ENCODE measurements around the gene PUM1. TPM values are rescaled to one million over a fixed set of nuclear protein-coding genes. Genes with fewer than 3 reads are reported as not detected.
"Not testable (repeated sequence)": the region's sequence is repeated elsewhere in the genome, so short reads cannot be mapped to it uniquely, and the experiment has no call there.

PUM1 gene
- total and polyA plus RNA-seq, 10 of the 15 experiments (the other 5 are each of a cell fraction or from before 2014, with no cell fraction given) = 21.4 to 75.3 (median 42.4) TPM

- TF ChIP-seq RELB (IDR thresholded peaks at IDR 0.05; ENCODE audit: low read depth) = no peak
Observed at GRCh38 chr1:31054349-31054748, 11.2 kb downstream of the PUM1 start (continued).

GRCh38 chr1:31052613-31053012 lies 12.9 kb downstream of the PUM1 start:
- in situ Hi-C loops (cut with MboI); H3K9ac ChIP-seq (ENCODE audit: control insufficient read depth, insufficient read depth, low read length): not testable (repeated sequence)
- WGBS (ENCODE audit: insufficient coverage, insufficient replicate concordance, low lambda C conversion rate, missing lambda C conversion rate) = 98% methylated on average over 9 of the region's 14 CpGs

GRCh38 chr1:31051611-31052010 lies 13.9 kb downstream of the PUM1 start:
- no peaks in the 10 kb centered on the region for H3K27me3 ChIP-seq (replicated peaks in 1 of 2; ENCODE audit: control insufficient read depth in 2 of 2, insufficient read depth in 2 of 2, low read length in 1 of 2)
- ChIA-PET SMC1A (ENCODE audit: uncharacterized antibody, unreplicated experiment) (interaction anchor here (1.3 kb wide), 2 partner anchors 10 to 12 kb away, joined by 4 to 7 read pairs; no protein-coding TSS in a partner anchor), RAD21 (ENCODE audit: unreplicated experiment) (no interaction called here), CTCF (interaction anchor here (1.0 kb wide), 2 partner anchors 11 to 12 kb away, joined by 3 to 4 read pairs; no protein-coding TSS in a partner anchor), POLR2A (no interaction called here)
- WGBS (ENCODE audit: insufficient coverage, insufficient replicate concordance, low lambda C conversion rate, missing lambda C conversion rate) = 50% methylated on average over 1 of the region's 1 CpG
- TSS peak; percentile 18 for BruUV-seq (replicated peaks)
- H3K36me3 ChIP-seq (ENCODE audit: control insufficient read depth in 2 of 2, insufficient read depth in 2 of 2, low read length in 1 of 2) = peaks cover 4 to 24% of the 10 kb centered on the region in 2 experiments
- ATAC-seq (no peak), FAIRE-seq (no peak), DNase-seq (ENCODE audit: low read depth, low spot score) (no peak)
- H3K4me2 ChIP-seq (ENCODE audit: control insufficient read depth, insufficient read depth) = no peak overlapping the region
- no peaks in the 10 kb centered on the region for H3K4me1 ChIP-seq (ENCODE audit: control insufficient read depth, insufficient read depth, low read length)
- no peak overlapping the region for H2AFZ ChIP-seq (ENCODE audit: control insufficient read depth, low read depth, low read length)
- no peak for TF ChIP-seq SUZ12 (IDR thresholded peaks at IDR 0.05; ENCODE audit: unreplicated experiment)
- intact Hi-C loops (cut with micrococcal nuclease; ENCODE audit: unreplicated experiment) = no loop called here
- no peak overlapping the region for H3K27ac ChIP-seq (ENCODE audit: control insufficient read depth, insufficient read depth)
- in situ Hi-C loops (cut with MboI) = no loop called here
- H3K4me3 ChIP-seq = no peak overlapping the region
- no peak overlapping the region for H3K9ac ChIP-seq (ENCODE audit: control insufficient read depth, insufficient read depth, low read length)
- peaks cover 77% of the 10 kb centered on the region for H3K79me2 ChIP-seq (ENCODE audit: control insufficient read depth, insufficient read depth, low read length)
- H4K20me1 ChIP-seq (ENCODE audit: control insufficient read depth, insufficient read depth) = peaks cover 10% of the 10 kb centered on the region
- no peaks in the 10 kb centered on the region; the same call in 2 of the 3 replicates for H3K9me3 ChIP-seq (replicated peaks; ENCODE audit: control insufficient read depth, insufficient read depth, low read length)

More at GRCh38 chr1:31052613-31053012, 12.9 kb downstream of the PUM1 start:
- DNase-seq (ENCODE audit: low read depth, low spot score); H3K9me3 ChIP-seq (replicated peaks; ENCODE audit: control insufficient read depth, insufficient read depth, low read length); H3K4me2 ChIP-seq (ENCODE audit: control insufficient read depth, insufficient read depth); BruUV-seq (replicated peaks); RAD21 ChIA-PET (ENCODE audit: unreplicated experiment); H3K4me3 ChIP-seq; H3K27ac ChIP-seq (ENCODE audit: control insufficient read depth, insufficient read depth); intact Hi-C loops (cut with micrococcal nuclease; ENCODE audit: unreplicated experiment); CTCF ChIA-PET; ATAC-seq; H3K27me3 ChIP-seq (replicated peaks in 1 of 2; ENCODE audit: control insufficient read depth in 2 of 2, insufficient read depth in 2 of 2, low read length in 1 of 2); H2AFZ ChIP-seq (ENCODE audit: control insufficient read depth, low read depth, low read length); FAIRE-seq; H3K4me1 ChIP-seq (ENCODE audit: control insufficient read depth, insufficient read depth, low read length): not testable (repeated sequence)
- ChIA-PET POLR2A (interaction anchor here (0.6 kb wide), 2 partner anchors 10 to 45 kb away, joined by 3 to 4 read pairs; no protein-coding TSS in a partner anchor), SMC1A (ENCODE audit: uncharacterized antibody, unreplicated experiment) (interaction anchor here (0.9 kb wide), 1 partner anchor 49 kb away, joined by 3 read pairs; no protein-coding TSS in a partner anchor)
- Histone ChIP-seq H3K79me2 (ENCODE audit: control insufficient read depth, insufficient read depth, low read length) (peaks cover 77% of the 10 kb centered on the region), H4K20me1 (ENCODE audit: control insufficient read depth, insufficient read depth) (peaks cover 10% of the 10 kb centered on the region), H3K36me3 (ENCODE audit: control insufficient read depth in 2 of 2, insufficient read depth in 2 of 2, low read length in 1 of 2) (peaks cover 6 to 19% of the 10 kb centered on the region in 2 experiments)

GRCh38 chr1:31047507-31047906 lies 18.0 kb downstream of the PUM1 start:
- in situ Hi-C loops (cut with MboI); H4K20me1 ChIP-seq (ENCODE audit: control insufficient read depth, insufficient read depth); FAIRE-seq; DNase-seq (ENCODE audit: low read depth, low spot score); H3K9me3 ChIP-seq (replicated peaks; ENCODE audit: control insufficient read depth, insufficient read depth, low read length); H3K4me2 ChIP-seq (ENCODE audit: control insufficient read depth, insufficient read depth); RAD21 ChIA-PET (ENCODE audit: unreplicated experiment); ATAC-seq; intact Hi-C loops (cut with micrococcal nuclease; ENCODE audit: unreplicated experiment); H3K9ac ChIP-seq (ENCODE audit: control insufficient read depth, insufficient read depth, low read length); BruUV-seq (replicated peaks); SMC1A ChIA-PET (ENCODE audit: uncharacterized antibody, unreplicated experiment); H3K27me3 ChIP-seq (replicated peaks in 1 of 2; ENCODE audit: control insufficient read depth in 2 of 2, insufficient read depth in 2 of 2, low read length in 1 of 2); CTCF ChIA-PET; H3K27ac ChIP-seq (ENCODE audit: control insufficient read depth, insufficient read depth); H3K4me3 ChIP-seq; H3K4me1 ChIP-seq (ENCODE audit: control insufficient read depth, insufficient read depth, low read length); H2AFZ ChIP-seq (ENCODE audit: control insufficient read depth, low read depth, low read length); POLR2A ChIA-PET: not testable (repeated sequence)
- 75% methylated on average over 5 of the region's 5 CpGs for WGBS (ENCODE audit: insufficient coverage, insufficient replicate concordance, low lambda C conversion rate, missing lambda C conversion rate)
- Histone ChIP-seq H3K79me2 (ENCODE audit: control insufficient read depth, insufficient read depth, low read length) (peaks cover 74% of the 10 kb centered on the region), H3K36me3 (ENCODE audit: control insufficient read depth in 2 of 2, insufficient read depth in 2 of 2, low read length in 1 of 2) (peaks cover 2 to 18% of the 10 kb centered on the region in 2 experiments; a peak in 3 of 4 replicates)

Data from GM12878 (cell line).